HEK293 (cell line): ENCODE data around the gene NTSR1.

Experiments
- CTCF ChIA-PET: fragments of 350-600 bp; formaldehyde crosslinking; extraction: SDS; loops from one replicate; lab custom pipeline; 2021; ENCODE audit warnings: antibody characterized with exemption; lab: Yijun Ruan, JAX
- POLR2A ChIA-PET: fragments of 300-600 bp; formaldehyde crosslinking; extraction: SDS; loops from one replicate; lab custom pipeline; 2020; ENCODE audit warnings: antibody characterized with exemption, inconsistent platforms; lab: Yijun Ruan, JAX
- H3K27ac ChIP-seq: fragments of 200-500 bp; sonication (Bioruptor generic); 2 replicates; pipeline ENCODE4 v1.5.1; 2014; ENCODE audit warnings: low read depth, low read length, control low read depth, inconsistent platforms; ENCODE audit errors: extremely low read depth
- H3K36me3 ChIP-seq, 2 experiments: fragments of 200-500 bp in 1 of 2; sonication (Bioruptor generic) in 1 of 2; 1 replicate in 1 of 2; 2 replicates in 1 of 2; pipeline ENCODE4 v1.5.1; 2014 to 2017; ENCODE audit warnings: inconsistent platforms in 2 of 2, low read length in 2 of 2; ENCODE audit not compliant: control insufficient read depth in 2 of 2, insufficient read depth in 1 of 2
- H3K4me1 ChIP-seq: fragments of 200-500 bp; sonication (Bioruptor generic); 2 replicates; pipeline ENCODE4 v1.5.1; 2014; ENCODE audit warnings: mild to moderate bottlenecking, low read length, inconsistent platforms; ENCODE audit not compliant: control insufficient read depth, insufficient read depth
- H3K4me3 ChIP-seq: 2 replicates; pipeline ENCODE4 v1.5.1; 2011; ENCODE audit warnings: low read depth, mild to moderate bottlenecking, control low read depth, low read length, moderate library complexity
- H3K9me3 ChIP-seq: fragments of 200-500 bp; sonication (Bioruptor generic); 2 replicates; pipeline ENCODE4 v1.5.1; 2014; ENCODE audit warnings: low read depth, low read length, inconsistent platforms; ENCODE audit not compliant: control insufficient read depth, insufficient read depth
- GLI4 ChIP-seq: fragments of 450-650 bp; formaldehyde crosslinking; IDR thresholded peaks from 2 replicates; pipeline ENCODE4 v1.5.1; 2016; ENCODE audit warnings: missing biosample characterization, missing genetic modification characterization
- REST ChIP-seq: fragments of 450-650 bp; formaldehyde crosslinking; IDR thresholded peaks from 2 replicates; pipeline ENCODE4 v1.5.1; 2016; ENCODE audit warnings: missing biosample characterization, missing genetic modification characterization
- ZBTB10 ChIP-seq: fragments of 450-650 bp; formaldehyde crosslinking; IDR thresholded peaks from 2 replicates; pipeline ENCODE4 v1.5.1; 2016; ENCODE audit warnings: missing biosample characterization, missing genetic modification characterization
- ZBTB49 ChIP-seq: fragments of 450-650 bp; formaldehyde crosslinking; IDR thresholded peaks from 2 replicates; pipeline ENCODE4 v1.5.1; 2016; ENCODE audit warnings: missing biosample characterization, missing genetic modification characterization, low read depth
- ZFP3 ChIP-seq: fragments of 450-650 bp; formaldehyde crosslinking; IDR thresholded peaks from 2 replicates; pipeline ENCODE4 v1.5.1; 2016; ENCODE audit warnings: low read depth, missing biosample characterization, missing genetic modification characterization
- ZNF132 ChIP-seq: fragments of 450-650 bp; formaldehyde crosslinking; IDR thresholded peaks from 2 replicates; pipeline ENCODE4 v1.5.1; 2017; ENCODE audit warnings: missing biosample characterization, missing genetic modification characterization, borderline replicate concordance
- ZNF157 ChIP-seq: fragments of 450-650 bp; formaldehyde crosslinking; IDR thresholded peaks from 2 replicates; pipeline ENCODE4 v1.5.1; 2016; ENCODE audit warnings: missing biosample characterization, missing genetic modification characterization
- ZNF423 ChIP-seq: fragments of 450-650 bp; formaldehyde crosslinking; IDR thresholded peaks from 2 replicates; pipeline ENCODE4 v1.5.1; 2016; ENCODE audit warnings: missing biosample characterization, missing genetic modification characterization
- ZNF654 ChIP-seq: fragments of 450-650 bp; formaldehyde crosslinking; IDR thresholded peaks from 2 replicates; pipeline ENCODE4 v1.5.1; 2016; ENCODE audit warnings: low read depth, missing biosample characterization, missing genetic modification characterization
- ZNF664 ChIP-seq: fragments of 450-650 bp; formaldehyde crosslinking; IDR thresholded peaks from 2 replicates; pipeline ENCODE4 v1.5.1; 2016; ENCODE audit warnings: missing biosample characterization, missing genetic modification characterization
- ZNF791 ChIP-seq: fragments of 450-650 bp; formaldehyde crosslinking; IDR thresholded peaks from 2 replicates; pipeline ENCODE4 v1.5.1; 2016; ENCODE audit warnings: missing biosample characterization, missing genetic modification characterization

Gene NTSR1

GRCh38 chr20:62686869-62687830 is 21.5 kb upstream of the NTSR1 start:
- ChIA-PET CTCF (interaction anchor here (0.5 to 2.0 kb wide), 6 partner anchors 17 to 105 kb away, joined by 4 to 12 read pairs (median 5); no protein-coding TSS in a partner anchor), POLR2A (interaction anchor here (1.6 kb wide), 1 partner anchor 107 kb away, joined by 5 read pairs; no protein-coding TSS in a partner anchor)
- Histone ChIP-seq H3K9me3 (no peaks in the 10 kb centered on the region), H3K4me1 (peaks cover 5% of the 10 kb centered on the region), H3K27ac (no peak overlapping the region), H3K4me3 (no peak overlapping the region), H3K36me3 (no peaks in the 10 kb centered on the region)
- TF ChIP-seq ZFP3 (tag by site-specific recombination), result no peak
- TF ChIP-seq ZNF157, result no peak
- TF ChIP-seq ZNF132 (tag by site-specific recombination), result no peak
- no peak for TF ChIP-seq ZBTB49
- TF ChIP-seq ZNF423, result peak; percentile 25; the same call in 1 of the 2 replicates
- TF ChIP-seq ZBTB10 (tag by site-specific recombination), result peak; percentile 95

GRCh38 chr20:62688083-62688482 is 20.6 kb upstream of the NTSR1 start:
- CTCF ChIA-PET, result interaction anchor here (0.5 to 1.5 kb wide), 5 partner anchors 10 to 104 kb away, joined by 3 to 12 read pairs (median 5); no protein-coding TSS in a partner anchor
- H3K4me3 ChIP-seq, result no peak overlapping the region
- H3K4me1 ChIP-seq, result peaks cover 5% of the 10 kb centered on the region
- H3K27ac ChIP-seq, result no peak overlapping the region
- TF ChIP-seq GLI4 (tag by site-specific recombination) (no peak), ZFP3 (tag by site-specific recombination) (no peak), REST (tag by site-specific recombination) (no peak), ZNF791 (tag by site-specific recombination) (no peak), ZNF664 (tag by site-specific recombination) (no peak), ZNF654 (tag by site-specific recombination) (no peak)
- POLR2A ChIA-PET, result no interaction called here
- H3K9me3 ChIP-seq, result no peaks in the 10 kb centered on the region
- no peaks in the 10 kb centered on the region for H3K36me3 ChIP-seq
